Measurements from ENCODE around the gene PHYKPL. TPM values are rescaled to one million over a fixed set of nuclear protein-coding genes. Genes with fewer than 3 reads are reported as not detected.

The PHYKPL gene
- total RNA-seq, 1 experiment from 2014 or later: 48.8 TPM

- Histone ChIP-seq H3K4me1 (ENCODE audit: insufficient read depth, low read length) (peaks cover 7% of the 10 kb centered on the region; the same call in 1 of the 2 replicates), H3K9ac (ENCODE audit: extremely low read depth, insufficient read length, low read length) (no peak overlapping the region), H3K9me3 (ENCODE audit: control insufficient read depth, low read depth, low read length) (no peaks in the 10 kb centered on the region), H3K14ac (ENCODE audit: insufficient read depth, low read length) (no peak overlapping the region), H2AFZ (ENCODE audit: low read length) (no peak overlapping the region), H3T11ph (ENCODE audit: low read length) (no peak overlapping the region), H3K27ac (ENCODE audit: insufficient read length, low read depth, low read length) (no peak overlapping the region), H3K27me3 (ENCODE audit: insufficient read depth, low read length) (no peaks in the 10 kb centered on the region), H4K8ac (replicated peaks; ENCODE audit: insufficient read length, low read depth, low read length) (no peak overlapping the region), H4K91ac (ENCODE audit: insufficient read length, low read depth, low read length) (no peak overlapping the region), H3K18ac (ENCODE audit: insufficient read length, low read depth, low read length) (no peak overlapping the region), H3K23ac (ENCODE audit: insufficient read length, low read depth, low read length) (no peak overlapping the region), H2AK5ac (ENCODE audit: insufficient read length, low read length) (no peak overlapping the region), H3K23me2 (ENCODE audit: insufficient read length, low read depth, low read length, poor library complexity, severe bottlenecking) (no peaks in the 10 kb centered on the region), H3K79me1 (ENCODE audit: insufficient read depth, low read depth, low read length, poor library complexity, severe bottlenecking) (no peaks in the 10 kb centered on the region), H3K4me2 (ENCODE audit: insufficient read depth, insufficient read length, low read length) (no peak overlapping the region), H2BK12ac (ENCODE audit: insufficient read length, low read depth, low read length) (no peak overlapping the region), H2BK120ac (ENCODE audit: low read depth, low read length, poor library complexity, severe bottlenecking) (no peak overlapping the region), H2BK20ac (ENCODE audit: low read depth, low read length, poor library complexity, severe bottlenecking) (no peak overlapping the region), H2BK15ac (ENCODE audit: low read depth, low read length) (no peak overlapping the region), H4K20me1 (ENCODE audit: control insufficient read depth, insufficient read depth, insufficient read length) (no peaks in the 10 kb centered on the region), H4K5ac (ENCODE audit: insufficient read length, low read depth, low read length) (no peak overlapping the region), H2BK5ac (ENCODE audit: insufficient read length, low read length) (no peak overlapping the region), H3K56ac (ENCODE audit: insufficient read length, low read depth, low read length) (no peak overlapping the region), H3K79me2 (ENCODE audit: insufficient read depth, low read length) (no peaks in the 10 kb centered on the region), H3K4ac (ENCODE audit: low read depth, low read length) (no peak overlapping the region)
- H3K4me1 Mint-ChIP-seq: peaks cover 11 to 14% of the 10 kb centered on the region in 2 experiments; a peak in 3 of 4 replicates
- H3K36me3 Mint-ChIP-seq (ENCODE audit: insufficient read depth in 1 of 3, low read depth in 3 of 3): peaks cover 0 to 2% (median 0%) of the 10 kb centered on the region in 3 experiments; a peak in 1 of 7 replicates
- H3K27me3 Mint-ChIP-seq (ENCODE audit: low read depth): no peaks in the 10 kb centered on the region
- H3K4me3 Mint-ChIP-seq: no peak overlapping the region
- peak overlapping the region in 1 of 3 experiments; percentile 41; a peak in 1 of 7 replicates for H3K27ac Mint-ChIP-seq
- no peak for DNase-seq
- H3K9me3 Mint-ChIP-seq: no peaks in the 10 kb centered on the region
- no CpG with 5 or more reads among the region's 2 CpGs for WGBS (ENCODE audit: extremely low coverage, insufficient read length, low lambda C conversion rate)
- TF ChIP-seq, protein P1, sequence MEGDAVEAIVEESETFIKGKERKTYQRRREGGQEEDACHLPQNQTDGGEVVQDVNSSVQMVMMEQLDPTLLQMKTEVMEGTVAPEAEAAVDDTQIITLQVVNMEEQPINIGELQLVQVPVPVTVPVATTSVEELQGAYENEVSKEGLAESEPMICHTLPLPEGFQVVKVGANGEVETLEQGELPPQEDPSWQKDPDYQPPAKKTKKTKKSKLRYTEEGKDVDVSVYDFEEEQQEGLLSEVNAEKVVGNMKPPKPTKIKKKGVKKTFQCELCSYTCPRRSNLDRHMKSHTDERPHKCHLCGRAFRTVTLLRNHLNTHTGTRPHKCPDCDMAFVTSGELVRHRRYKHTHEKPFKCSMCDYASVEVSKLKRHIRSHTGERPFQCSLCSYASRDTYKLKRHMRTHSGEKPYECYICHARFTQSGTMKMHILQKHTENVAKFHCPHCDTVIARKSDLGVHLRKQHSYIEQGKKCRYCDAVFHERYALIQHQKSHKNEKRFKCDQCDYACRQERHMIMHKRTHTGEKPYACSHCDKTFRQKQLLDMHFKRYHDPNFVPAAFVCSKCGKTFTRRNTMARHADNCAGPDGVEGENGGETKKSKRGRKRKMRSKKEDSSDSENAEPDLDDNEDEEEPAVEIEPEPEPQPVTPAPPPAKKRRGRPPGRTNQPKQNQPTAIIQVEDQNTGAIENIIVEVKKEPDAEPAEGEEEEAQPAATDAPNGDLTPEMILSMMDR (conservative IDR thresholded peaks at IDR 0.05): no peak
Observed at GRCh38 chr5:178170455-178170854, 62.1 kb downstream of the PHYKPL start.
